NCI-H82 treated with DMSO at 0.1 percent for 48 hours (cell line): ENCODE measurements around the gene CCDC187.

Source experiments
- DNase-seq: peaks from one replicate; lab custom pipeline; 2025; ENCODE audit not compliant: unreplicated experiment; lab: John Stamatoyannopoulos, UW

The CCDC187 gene

DNA sequence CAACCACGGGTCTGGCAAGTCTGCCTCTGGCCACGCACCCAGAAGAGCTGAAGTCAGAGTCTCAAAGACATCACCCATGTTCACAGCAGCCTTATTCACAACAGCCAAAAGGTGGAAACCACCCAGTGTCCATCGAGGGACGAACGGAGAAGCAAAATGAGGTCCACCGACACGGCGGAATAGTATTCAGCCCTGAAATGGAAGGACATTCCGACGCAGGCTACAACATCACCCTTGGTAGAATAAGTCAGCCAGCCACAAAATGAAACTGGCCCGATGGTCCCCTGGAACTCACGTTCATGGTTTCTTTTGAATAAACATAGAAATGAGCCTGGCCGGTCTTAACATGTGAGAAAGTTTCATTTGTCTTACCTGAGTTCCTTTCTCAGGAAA, 16.9 kb downstream of the CCDC187 start:
- no peak for DNase-seq

DNA sequence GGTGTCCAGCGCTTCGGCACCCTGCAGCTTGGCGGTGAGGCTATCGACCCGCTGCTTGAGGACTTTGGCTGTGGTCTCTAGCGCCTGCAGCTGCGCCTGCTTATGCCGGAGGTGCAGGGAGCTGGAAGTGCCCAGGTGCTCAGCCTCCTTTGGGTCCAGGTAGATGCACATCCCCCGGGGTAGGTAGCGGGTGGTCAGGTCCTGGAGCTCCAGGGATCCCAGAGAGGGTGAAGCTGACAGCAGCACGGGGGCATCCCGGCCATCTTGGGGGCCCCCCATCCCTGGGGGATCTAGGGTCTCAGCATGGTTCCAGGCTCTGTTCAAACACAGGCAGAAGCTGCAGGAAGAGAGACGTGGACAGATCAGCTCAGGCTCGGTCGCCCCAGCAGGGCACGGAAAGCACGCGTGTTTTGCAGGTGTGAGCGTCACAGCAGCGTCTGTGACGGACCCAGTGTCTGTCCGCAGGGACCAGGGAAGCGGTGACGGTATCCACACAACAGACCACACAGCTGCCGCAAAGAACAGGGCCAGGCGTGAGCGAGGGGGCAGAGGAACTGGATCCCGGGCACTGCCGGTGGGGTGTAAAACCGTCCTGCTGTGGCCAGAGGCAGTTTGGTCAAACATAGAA, 17.4 kb downstream of the CCDC187 start:
- DNase-seq, result no peak

- no peak for DNase-seq
These were observed 18.2 kb downstream of the CCDC187 start for GRCh38 chr9:136285501-136286358.

GRCh38 chr9:136284951-136285350, 18.9 kb downstream of the CCDC187 start:
- DNase-seq, result no peak

GRCh38 chr9:136284311-136284710, 19.6 kb downstream of the CCDC187 start:
- no peak for DNase-seq

DNA sequence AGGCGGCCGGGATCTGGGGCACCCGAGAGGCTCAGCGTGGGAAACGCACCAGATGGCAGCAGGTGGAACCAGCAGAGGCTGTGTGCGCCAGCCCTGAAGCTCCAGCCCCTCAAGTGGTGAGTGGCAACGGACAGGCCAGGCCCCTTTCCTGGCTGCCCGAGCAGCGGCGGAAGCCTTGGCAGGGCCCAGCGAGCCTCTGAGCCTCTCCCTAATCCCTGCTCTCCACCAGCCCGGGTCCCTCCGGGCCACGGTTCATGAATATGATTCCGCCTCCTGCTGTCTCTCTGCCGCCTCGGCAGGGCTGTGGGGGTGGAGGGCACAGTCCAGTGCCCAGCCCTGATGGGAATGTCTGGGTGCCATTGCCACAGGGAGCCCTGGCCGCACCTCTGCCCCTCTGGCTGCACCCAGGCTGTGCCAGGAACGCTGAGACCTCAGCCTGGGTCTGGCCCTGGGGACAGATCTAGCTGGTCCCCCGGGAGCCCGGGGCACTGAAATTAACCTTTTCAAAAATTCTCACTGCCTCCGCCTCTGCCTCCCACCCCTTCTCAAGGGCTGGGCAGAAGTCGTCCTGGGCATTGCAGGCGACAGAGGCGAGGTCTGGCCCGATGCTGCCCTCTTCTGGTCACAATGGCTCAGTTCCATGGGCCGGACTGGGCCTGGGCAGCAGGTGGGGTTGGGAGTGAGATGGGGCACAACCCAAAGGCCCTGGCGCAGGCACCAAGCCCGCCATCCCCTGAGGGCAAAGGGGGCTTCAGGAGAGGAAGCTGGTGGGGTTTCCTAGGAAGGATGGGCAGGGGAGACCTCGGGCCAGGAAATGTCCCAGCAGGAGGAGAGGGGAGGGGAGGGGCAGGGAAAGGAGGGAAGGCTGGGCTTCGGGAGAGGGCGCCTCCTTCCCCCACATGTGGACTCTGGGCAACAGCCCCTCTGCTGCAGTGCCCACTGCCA, 20.3 kb downstream of the CCDC187 start:
- DNase-seq, result no peak

DNA sequence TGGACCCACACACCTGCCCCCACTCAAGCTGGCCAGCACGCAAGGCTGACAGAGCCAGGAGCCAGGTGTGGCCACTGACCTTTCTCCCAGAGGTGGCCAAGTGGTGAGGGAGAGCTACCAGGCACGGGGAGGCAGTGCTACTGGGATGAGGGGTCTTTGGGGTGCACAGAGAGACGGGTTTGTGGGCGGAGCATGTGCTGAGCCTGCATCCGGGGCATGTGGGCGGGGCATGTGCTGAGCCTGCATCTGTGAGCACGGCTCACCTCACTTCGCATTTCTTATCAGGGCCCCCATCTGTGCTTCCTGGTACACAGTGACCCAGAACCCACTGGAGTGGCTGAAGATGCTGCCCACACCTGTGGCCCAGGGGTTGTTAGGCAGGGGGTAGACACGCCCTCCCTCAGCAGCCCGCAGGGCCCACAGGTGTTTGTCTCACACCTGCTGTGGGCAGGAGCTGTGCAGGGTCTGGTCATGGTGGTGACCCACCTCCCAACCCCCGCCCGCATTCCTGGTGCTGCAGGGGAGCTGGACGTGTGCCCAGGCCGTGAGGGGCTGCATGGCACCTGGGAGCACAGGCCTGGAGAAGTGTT, 21.5 kb downstream of the CCDC187 start:
- no peak for DNase-seq

GRCh38 chr9:136281421-136282271, 22.2 kb downstream of the CCDC187 start:
- DNase-seq, result no peak

- DNase-seq, result no peak
These were observed 23.2 kb downstream of the CCDC187 start for GRCh38 chr9:136280535-136281315.

DNA sequence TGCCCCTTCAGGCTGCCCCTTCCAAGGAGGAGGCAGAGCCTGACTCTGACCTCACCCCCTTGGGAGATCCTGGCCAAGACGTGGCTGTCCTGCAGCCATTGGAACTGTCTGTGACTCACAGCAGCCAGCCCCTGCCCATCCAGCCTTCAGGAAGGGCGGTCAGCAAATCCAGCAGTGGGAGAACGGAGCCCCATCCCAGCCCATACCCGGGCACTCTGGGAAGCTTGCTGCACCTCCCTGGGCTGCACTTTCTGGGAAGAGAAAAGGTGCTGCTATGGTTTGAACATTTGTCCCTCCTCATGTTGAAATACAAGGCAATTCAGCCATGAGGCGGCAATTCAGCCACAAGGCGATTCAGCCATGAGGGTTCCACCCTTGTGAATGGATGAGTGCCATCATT, 24.4 kb downstream of the CCDC187 start:
- no peak for DNase-seq

- no peak for DNase-seq
These were observed 25.0 kb downstream of the CCDC187 start for GRCh38 chr9:136278894-136279293.

- DNase-seq, result no peak
These were observed 25.7 kb downstream of the CCDC187 start for GRCh38 chr9:136278221-136278620.

DNA sequence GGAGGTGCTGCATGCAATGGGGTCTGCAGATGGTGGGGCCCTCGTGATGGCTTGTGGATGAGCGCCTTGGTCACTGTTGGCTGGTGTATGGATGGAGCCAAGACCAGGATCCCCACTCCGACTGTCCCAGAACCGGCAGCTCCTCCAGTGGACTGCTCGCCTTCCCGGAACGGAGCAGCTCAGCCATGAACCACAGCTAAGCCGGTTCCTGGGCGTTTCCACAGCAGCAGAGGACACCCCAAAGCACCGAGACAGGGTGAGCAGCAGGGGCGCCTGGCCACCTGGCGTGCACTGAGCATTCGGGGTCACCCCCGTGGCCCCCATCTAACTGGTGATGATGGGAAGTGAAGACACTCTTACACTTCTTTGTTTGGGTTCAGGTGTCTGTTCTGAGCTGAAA, 26.1 kb downstream of the CCDC187 start:
- no peak for DNase-seq

DNA sequence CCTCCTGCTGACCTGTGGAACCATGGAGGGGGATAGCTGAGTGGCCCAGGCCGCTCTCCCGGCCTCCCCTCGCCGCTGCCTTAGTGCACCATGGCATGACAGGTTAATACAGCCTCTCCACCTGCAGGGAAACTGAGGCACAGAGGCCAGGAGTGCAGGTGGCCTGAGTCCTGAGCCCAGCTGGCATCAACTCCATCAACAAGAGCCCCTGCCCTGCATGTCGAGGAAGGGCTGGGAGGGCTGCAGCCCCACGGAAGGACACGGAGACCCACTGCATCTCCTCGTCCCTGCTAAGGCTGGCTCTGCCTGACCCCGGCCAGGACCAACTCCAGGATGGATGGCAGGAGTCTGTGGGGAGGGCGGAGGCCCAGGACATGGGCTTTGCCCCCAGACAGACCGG, 27.2 kb downstream of the CCDC187 start:
- no peak for DNase-seq

DNA sequence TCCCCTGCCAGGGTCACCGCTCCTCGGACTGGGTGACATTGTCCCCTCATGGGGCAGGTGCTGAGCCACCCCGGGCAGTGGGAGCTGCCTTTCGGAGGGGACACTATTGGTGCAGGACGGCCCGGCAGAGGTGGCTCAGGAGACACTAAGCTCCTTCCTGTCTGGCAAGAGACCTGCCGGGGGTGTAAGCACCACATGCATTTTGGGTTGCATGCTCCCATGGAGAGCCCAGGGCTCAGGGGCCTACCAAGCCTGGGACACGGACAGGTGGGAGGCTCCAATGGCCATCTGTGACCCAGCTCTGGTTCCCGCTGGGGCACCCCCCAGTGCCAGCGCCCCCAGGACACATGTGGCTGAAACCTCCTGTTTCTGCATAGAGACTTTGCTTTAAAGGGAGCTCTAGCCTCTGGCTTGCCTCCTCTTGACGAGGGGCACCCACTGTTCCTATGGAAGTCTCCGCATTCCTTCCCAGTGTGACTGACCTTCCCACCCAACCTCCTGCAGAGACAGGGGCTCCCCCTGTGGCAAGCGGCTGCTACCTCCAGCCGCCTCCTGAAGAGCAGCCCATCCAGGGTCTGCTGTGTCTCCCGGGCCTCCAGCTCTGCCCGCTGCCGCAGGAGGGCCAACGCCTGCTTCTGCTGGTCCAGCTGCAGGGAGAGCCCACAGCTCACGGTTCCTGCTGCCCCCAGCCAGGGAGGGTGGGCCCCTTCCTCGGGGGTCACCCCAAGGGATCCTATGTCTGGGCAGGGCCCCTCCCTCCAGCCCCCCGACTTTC, 28.1 kb downstream of the CCDC187 start:
- no peak for DNase-seq

GRCh38 chr9:136274786-136275654, 28.9 kb downstream of the CCDC187 start:
- no peak for DNase-seq

DNA sequence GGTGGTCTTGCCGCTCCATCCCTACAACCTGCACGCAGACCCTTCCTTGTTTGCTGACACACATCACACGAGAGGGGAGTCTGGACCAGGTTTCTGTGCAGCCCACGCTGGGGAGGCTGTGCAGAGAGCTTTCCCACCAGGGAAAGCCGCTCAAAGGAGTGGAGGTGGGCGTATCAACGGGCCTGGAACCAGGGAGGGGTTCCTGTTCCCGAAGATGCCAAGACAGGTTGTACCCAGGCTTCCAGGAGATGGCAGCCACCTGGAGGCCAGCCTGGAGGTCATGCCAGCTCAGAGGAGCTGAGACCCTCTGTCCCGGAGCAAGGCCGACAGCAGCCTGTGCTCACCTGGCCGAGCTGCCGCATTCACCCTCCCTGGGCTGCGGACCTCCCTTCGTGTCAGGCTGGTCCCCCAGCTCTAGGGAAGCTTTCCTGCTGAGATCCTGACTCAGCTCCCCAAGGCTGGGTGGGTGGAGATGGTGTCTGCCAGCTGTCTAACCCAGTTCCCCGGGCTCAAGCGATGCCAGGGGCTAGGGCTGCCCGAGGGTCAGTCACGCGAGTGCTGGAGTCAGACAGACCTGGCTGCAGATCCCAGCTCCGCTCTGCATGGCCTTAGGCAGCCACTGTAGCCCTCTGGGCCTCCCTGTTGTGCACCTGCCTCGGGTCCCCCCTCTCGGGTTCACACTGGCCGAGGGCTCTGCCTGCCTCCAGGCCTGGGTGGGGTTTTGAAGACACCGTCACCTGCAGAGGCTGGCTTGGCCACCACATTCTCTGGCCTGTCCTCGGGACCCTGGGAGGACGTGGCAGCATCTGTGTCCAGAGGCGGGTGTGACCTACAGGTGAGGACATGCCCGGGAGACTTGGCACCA, 29.7 kb downstream of the CCDC187 start:
- no peak for DNase-seq
